Measurements from ENCODE around the gene AIFM3. TPM values are rescaled to one million over a fixed set of nuclear protein-coding genes. Genes with fewer than 3 reads are reported as not detected.
"Not testable (repeated sequence)": the region's sequence is repeated elsewhere in the genome, so short reads cannot be mapped to it uniquely, and the experiment has no call there.

Gene AIFM3
- total RNA-seq, 1 experiment from 2014 or later = 9.7 TPM

DNA sequence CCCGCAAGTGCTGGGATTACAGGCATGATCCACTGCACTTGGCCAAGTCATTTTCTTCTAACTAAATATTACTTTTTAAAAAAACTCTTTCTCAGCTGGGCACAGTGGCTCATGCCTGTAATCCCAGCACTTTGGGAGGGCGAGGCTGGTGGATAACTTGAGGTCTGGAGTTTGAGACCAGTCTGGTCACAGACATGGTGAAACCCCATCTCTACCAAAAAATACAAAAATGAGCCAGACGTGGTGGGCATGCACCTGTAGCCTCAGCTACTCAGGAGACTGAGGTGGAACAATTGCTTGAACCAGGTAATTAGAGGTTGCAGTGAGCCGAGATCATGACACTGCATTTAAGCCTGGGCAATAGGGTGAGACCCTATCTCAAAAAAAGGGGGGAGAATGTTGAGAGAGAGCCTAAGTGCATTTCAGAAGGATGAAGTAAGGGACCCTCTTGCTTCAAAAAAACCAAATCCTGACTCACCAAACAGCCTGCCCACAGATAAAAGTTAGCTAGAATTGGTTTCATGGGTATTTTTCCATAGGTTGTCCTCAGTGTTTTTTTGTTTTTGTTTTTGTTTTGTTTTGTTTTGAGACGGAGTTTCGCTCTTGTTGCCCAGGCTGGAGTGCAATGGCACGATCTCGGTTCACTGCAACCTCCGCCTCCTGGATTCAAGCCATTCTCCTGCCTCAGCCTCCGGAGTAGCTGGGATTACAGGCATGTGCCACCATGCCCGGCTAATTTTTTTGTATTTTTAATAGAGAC is 31.1 kb upstream of the AIFM3 start:
- H3K4me3 ChIP-seq (replicated peaks in 1 of 2; ENCODE audit: low read depth in 1 of 2, low read length in 2 of 2); H3K4me2 ChIP-seq (ENCODE audit: low read length); H2AFZ ChIP-seq (ENCODE audit: low read depth, low read length, poor library complexity, severe bottlenecking); BruUV-seq (replicated peaks); DNase-seq (ENCODE audit: low read depth, low spot score); CTCF ChIA-PET; RAD21 ChIA-PET (ENCODE audit: low non-redundant PET in 1 of 2, low total read pairs in 2 of 2, uncharacterized antibody in 2 of 2, unreplicated experiment in 2 of 2); H3K9ac ChIP-seq (ENCODE audit: low read length); intact Hi-C loops (cut with micrococcal nuclease); H3K9me2 ChIP-seq (ENCODE audit: insufficient read depth); H3K27ac ChIP-seq (ENCODE audit: low read depth, low read length); H3K4me1 ChIP-seq (ENCODE audit: control insufficient read depth in 1 of 2, insufficient read depth in 2 of 2, low read length in 2 of 2); POLR2A ChIA-PET; H3K27me3 ChIP-seq (ENCODE audit: insufficient read depth, low read length); H3K9me3 ChIP-seq (ENCODE audit: control insufficient read depth in 1 of 2, insufficient read depth in 1 of 2, low read depth in 1 of 2, low read length in 2 of 2); ATAC-seq: not testable (repeated sequence)
- H3K79me2 ChIP-seq (ENCODE audit: insufficient read depth, low read length) = peaks cover 100% of the 10 kb centered on the region
- peaks cover 48% of the 10 kb centered on the region; the same call in 1 of the 2 replicates for H4K20me1 ChIP-seq (ENCODE audit: insufficient read depth)
- peaks cover 19 to 27% of the 10 kb centered on the region in 2 experiments; a peak in 3 of 4 replicates for H3K36me3 ChIP-seq (ENCODE audit: control insufficient read depth in 1 of 2, insufficient read depth in 2 of 2, low read length in 2 of 2)

DNA sequence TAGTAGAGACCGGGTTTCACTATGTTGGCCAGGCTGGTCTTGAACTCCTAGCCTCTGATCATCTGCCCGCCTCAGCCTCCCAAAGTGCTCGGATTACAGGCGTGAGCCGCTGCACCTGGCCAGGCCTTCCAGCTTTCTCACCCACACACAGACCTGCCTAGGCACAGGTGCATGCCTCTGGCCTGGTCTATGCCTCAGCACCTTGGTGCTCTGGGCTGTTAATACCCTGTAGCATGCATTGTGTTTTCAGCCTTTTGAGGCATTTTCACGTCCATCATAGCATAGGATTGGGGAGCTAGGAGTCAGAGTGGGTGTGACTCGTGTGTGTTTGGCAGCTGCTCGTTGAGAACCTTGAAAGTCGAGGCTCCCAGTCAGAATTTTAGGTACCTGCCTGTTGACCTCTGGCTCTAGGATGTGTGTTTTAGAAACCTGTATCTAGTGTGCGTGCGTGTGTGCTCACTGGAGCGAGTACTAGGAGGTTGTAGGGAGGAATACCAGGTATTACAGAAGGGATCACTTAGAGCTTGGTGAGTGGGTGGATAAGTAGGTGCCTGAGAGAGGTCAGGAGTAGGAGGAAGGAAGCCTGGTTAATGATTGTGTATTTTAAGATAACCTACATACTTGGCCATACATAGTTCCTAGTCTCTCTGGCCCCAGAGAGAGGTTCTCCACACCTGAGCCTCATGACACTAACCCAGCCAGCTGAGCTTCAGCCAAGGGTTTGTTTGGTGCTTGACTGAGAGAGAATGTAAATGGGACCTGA is 29.8 kb upstream of the AIFM3 start:
- TF ChIP-seq SIN3A (IDR thresholded peaks at IDR 0.05; ENCODE audit: low read depth) = no peak
- BruUV-seq (replicated peaks) = no TSS peak
- no peak for ATAC-seq
- CTCF ChIA-PET = no interaction called here
- Histone ChIP-seq H3K4me3 (replicated peaks in 1 of 2; ENCODE audit: low read depth in 1 of 2, low read length in 2 of 2) (no peak overlapping the region), H3K9ac (ENCODE audit: low read length) (no peak overlapping the region), H3K79me2 (ENCODE audit: insufficient read depth, low read length) (peaks cover 99% of the 10 kb centered on the region), H3K4me2 (ENCODE audit: low read length) (no peak overlapping the region), H3K4me1 (ENCODE audit: control insufficient read depth in 1 of 2, insufficient read depth in 2 of 2, low read length in 2 of 2) (peaks cover 0 to 12% of the 10 kb centered on the region in 2 experiments; a peak in 2 of 4 replicates), H3K36me3 (ENCODE audit: control insufficient read depth in 1 of 2, insufficient read depth in 2 of 2, low read length in 2 of 2) (peaks cover 19 to 27% of the 10 kb centered on the region in 2 experiments; a peak in 3 of 4 replicates), H4K20me1 (ENCODE audit: insufficient read depth) (peaks cover 48% of the 10 kb centered on the region; the same call in 1 of the 2 replicates), H2AFZ (ENCODE audit: low read depth, low read length, poor library complexity, severe bottlenecking) (no peak overlapping the region), H3K27ac (ENCODE audit: low read depth, low read length) (no peak overlapping the region), H3K9me2 (ENCODE audit: insufficient read depth) (no peaks in the 10 kb centered on the region), H3K9me3 (ENCODE audit: control insufficient read depth in 1 of 2, insufficient read depth in 1 of 2, low read depth in 1 of 2, low read length in 2 of 2) (no peaks in the 10 kb centered on the region), H3K27me3 (ENCODE audit: insufficient read depth, low read length) (no peaks in the 10 kb centered on the region)
- RAD21 ChIA-PET (ENCODE audit: low non-redundant PET in 1 of 2, low total read pairs in 2 of 2, uncharacterized antibody in 2 of 2, unreplicated experiment in 2 of 2) = no interaction called here
- intact Hi-C loops (cut with micrococcal nuclease) = no loop called here
- DNase-seq (ENCODE audit: low read depth, low spot score) = no peak
- POLR2A ChIA-PET = no interaction called here
